ENCODE measurements around the gene TBC1D8.

TBC1D8 gene

DNA sequence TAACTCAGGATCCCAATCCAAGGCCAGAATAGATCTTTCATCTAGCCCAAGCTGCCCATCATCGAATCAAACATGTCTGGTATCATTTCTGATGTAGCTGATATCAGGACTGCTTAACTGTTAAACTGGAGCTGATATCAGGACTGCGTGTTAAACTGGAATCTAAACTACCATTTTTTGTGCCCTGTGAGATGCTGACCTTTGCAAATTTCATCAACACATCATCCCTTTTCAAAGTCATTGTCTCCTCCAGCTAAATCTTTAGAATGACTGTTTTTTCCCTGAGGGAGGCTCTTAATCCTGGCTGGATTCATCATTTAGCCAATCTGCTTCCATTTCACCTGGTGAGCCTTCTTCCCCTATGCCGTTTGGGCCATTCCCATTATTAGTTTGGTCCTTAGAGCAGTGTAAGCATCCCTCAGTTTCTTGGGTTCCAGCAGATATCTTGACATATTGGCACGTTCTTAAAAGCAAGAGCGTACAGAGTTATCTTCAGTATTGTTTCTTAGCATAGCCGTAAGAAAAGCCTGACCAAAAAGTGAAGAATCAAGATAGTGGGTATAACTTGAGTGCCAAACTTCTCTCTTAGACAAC lies 136.8 kb downstream of the TBC1D8 start:
- no peaks in the 10 kb centered on the region for H3K27me3 ChIP-seq (ENCODE audit: insufficient read depth, poor library complexity, severe bottlenecking)
- no peak for DNase-seq (ENCODE audit: low read depth in 1 of 2, low spot score in 1 of 2)
- TF ChIP-seq, protein P1, sequence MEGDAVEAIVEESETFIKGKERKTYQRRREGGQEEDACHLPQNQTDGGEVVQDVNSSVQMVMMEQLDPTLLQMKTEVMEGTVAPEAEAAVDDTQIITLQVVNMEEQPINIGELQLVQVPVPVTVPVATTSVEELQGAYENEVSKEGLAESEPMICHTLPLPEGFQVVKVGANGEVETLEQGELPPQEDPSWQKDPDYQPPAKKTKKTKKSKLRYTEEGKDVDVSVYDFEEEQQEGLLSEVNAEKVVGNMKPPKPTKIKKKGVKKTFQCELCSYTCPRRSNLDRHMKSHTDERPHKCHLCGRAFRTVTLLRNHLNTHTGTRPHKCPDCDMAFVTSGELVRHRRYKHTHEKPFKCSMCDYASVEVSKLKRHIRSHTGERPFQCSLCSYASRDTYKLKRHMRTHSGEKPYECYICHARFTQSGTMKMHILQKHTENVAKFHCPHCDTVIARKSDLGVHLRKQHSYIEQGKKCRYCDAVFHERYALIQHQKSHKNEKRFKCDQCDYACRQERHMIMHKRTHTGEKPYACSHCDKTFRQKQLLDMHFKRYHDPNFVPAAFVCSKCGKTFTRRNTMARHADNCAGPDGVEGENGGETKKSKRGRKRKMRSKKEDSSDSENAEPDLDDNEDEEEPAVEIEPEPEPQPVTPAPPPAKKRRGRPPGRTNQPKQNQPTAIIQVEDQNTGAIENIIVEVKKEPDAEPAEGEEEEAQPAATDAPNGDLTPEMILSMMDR (IDR thresholded peaks at IDR 0.05; ENCODE audit: insufficient read depth, low read length), result no peak
- TF ChIP-seq POLR2AphosphoS5 (IDR thresholded peaks at IDR 0.05; ENCODE audit: low read depth), result no peak
- TF ChIP-seq SPI1 (IDR thresholded peaks at IDR 0.05; ENCODE audit: borderline replicate concordance, low read depth), result no peak
- TF ChIP-seq GABPA (IDR thresholded peaks at IDR 0.05; ENCODE audit: low read depth), result no peak
- TF ChIP-seq, protein P2, sequence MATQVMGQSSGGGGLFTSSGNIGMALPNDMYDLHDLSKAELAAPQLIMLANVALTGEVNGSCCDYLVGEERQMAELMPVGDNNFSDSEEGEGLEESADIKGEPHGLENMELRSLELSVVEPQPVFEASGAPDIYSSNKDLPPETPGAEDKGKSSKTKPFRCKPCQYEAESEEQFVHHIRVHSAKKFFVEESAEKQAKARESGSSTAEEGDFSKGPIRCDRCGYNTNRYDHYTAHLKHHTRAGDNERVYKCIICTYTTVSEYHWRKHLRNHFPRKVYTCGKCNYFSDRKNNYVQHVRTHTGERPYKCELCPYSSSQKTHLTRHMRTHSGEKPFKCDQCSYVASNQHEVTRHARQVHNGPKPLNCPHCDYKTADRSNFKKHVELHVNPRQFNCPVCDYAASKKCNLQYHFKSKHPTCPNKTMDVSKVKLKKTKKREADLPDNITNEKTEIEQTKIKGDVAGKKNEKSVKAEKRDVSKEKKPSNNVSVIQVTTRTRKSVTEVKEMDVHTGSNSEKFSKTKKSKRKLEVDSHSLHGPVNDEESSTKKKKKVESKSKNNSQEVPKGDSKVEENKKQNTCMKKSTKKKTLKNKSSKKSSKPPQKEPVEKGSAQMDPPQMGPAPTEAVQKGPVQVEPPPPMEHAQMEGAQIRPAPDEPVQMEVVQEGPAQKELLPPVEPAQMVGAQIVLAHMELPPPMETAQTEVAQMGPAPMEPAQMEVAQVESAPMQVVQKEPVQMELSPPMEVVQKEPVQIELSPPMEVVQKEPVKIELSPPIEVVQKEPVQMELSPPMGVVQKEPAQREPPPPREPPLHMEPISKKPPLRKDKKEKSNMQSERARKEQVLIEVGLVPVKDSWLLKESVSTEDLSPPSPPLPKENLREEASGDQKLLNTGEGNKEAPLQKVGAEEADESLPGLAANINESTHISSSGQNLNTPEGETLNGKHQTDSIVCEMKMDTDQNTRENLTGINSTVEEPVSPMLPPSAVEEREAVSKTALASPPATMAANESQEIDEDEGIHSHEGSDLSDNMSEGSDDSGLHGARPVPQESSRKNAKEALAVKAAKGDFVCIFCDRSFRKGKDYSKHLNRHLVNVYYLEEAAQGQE (IDR thresholded peaks at IDR 0.05; ENCODE audit: insufficient replicate concordance, low read depth), result no peak
- no peak overlapping the region for H3K27ac ChIP-seq (replicated peaks)
- H3K4me3 ChIP-seq (replicated peaks; ENCODE audit: insufficient read depth, low read length), result no peak overlapping the region

DNA sequence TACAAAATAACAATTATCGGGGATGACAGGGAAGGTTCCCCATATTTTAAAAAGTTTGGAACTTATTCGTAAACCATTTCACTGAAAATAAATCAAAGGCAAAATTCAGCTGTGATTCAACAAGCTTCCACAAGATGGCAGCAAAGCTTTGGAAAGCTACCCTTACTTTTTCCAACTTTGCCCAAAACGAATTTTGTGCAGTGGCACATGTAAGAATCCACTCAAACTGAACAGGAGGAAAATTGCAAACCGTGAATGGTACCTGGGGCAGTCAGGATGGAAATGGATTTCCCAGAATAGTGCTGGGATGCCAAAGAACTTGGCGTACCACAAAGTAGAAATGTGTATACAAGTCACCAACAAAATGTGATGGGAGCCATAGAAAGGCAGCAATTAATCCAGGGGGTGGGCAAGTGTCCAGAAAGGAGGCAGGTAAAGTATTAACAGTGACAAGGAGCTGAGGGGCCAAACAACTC lies 138.4 kb downstream of the TBC1D8 start:
- Histone ChIP-seq H3K4me3 (replicated peaks; ENCODE audit: insufficient read depth, low read length) (no peak overlapping the region), H3K27me3 (ENCODE audit: insufficient read depth, poor library complexity, severe bottlenecking) (no peaks in the 10 kb centered on the region), H3K27ac (replicated peaks) (no peak overlapping the region)
- DNase-seq (ENCODE audit: low read depth in 1 of 2, low spot score in 1 of 2), result peak in 1 of 2 experiments; percentile 34
- TF ChIP-seq, protein P2 (IDR thresholded peaks at IDR 0.05; ENCODE audit: insufficient replicate concordance, low read depth), result no peak
- TF ChIP-seq, protein P1 (IDR thresholded peaks at IDR 0.05; ENCODE audit: insufficient read depth, low read length), result peak; percentile 56

DNA sequence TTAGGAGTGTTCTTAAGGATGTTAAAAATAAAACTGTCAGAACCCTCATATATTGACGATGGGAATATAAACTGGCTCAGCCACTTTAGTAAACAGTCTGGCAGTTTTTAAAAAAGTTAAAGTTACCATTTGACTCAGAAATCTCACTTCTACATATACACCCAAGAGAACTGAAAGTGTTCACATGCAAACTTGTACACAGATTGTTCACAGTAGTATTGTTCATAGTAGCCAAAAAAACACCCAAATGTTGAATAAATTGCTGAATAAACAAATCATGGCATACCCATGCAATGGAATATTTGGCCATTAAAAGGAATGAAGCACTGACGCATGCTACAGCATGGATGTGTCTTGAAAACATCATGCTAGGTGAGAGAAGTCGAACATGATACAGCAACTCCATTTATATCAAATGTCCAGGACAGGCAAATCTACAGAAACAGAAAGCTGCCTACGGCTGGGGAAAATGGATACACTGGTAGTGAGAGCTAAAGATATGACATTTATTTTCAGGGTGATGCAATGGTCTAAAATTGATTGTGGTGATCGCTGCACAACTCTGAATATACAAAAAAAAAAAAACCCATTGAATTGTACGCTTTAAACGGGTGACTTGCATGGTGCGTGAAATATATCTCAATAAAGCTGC lies 139.0 kb downstream of the TBC1D8 start:
- H3K4me3 ChIP-seq (replicated peaks; ENCODE audit: insufficient read depth, low read length), result no peak overlapping the region
- no peak for DNase-seq (ENCODE audit: low read depth in 1 of 2, low spot score in 1 of 2)
- no peaks in the 10 kb centered on the region for H3K27me3 ChIP-seq (ENCODE audit: insufficient read depth, poor library complexity, severe bottlenecking)
- TF ChIP-seq, protein P2 (IDR thresholded peaks at IDR 0.05; ENCODE audit: insufficient replicate concordance, low read depth), result no peak
- H3K27ac ChIP-seq (replicated peaks), result no peak overlapping the region

Data from HL-60 (cell line).